Right lobe of liver (tissue), 6 donors: ENCODE results near the gene MAL. TPM values are rescaled to one million over a fixed set of nuclear protein-coding genes. Genes with fewer than 3 reads are reported as not detected.

Experiments used
- ATAC-seq, 4 donors: fragments of 200-7000 bp; cut with Tn5 transposase; one replicate each; pipeline ENCODE4 v1.9.1; 2020; ENCODE audit warnings: mild to moderate bottlenecking in 4 of 4, moderate library complexity in 4 of 4
- DNase-seq, 3 donors: peaks; one replicate each; pipeline ENCODE4 v3.0.0-alpha.2; 2020
- H3K27ac ChIP-seq, 3 donors: fragments of 200-600 bp; one replicate each; pipeline ENCODE4 v1.8.0; 2022
- H3K27me3 ChIP-seq, 2 donors: fragments of 200-600 bp; one replicate each; pipeline ENCODE4 v1.8.0; 2022
- H3K36me3 ChIP-seq, 4 donors: fragments of 200-600 bp; sonication (generic) in 1 of 4; one replicate each; pipeline versions ENCODE4 v1.5.1 to v1.8.0; 2017 to 2022; ENCODE audit warnings: control low read depth in 1 of 4
- H3K4me1 ChIP-seq, 4 donors: fragments of 200-600 bp; sonication (generic) in 1 of 4; one replicate each; pipeline versions ENCODE4 v1.5.1 to v1.8.0; 2017 to 2022; ENCODE audit warnings: control low read depth in 1 of 4
- H3K4me3 ChIP-seq, 3 donors: fragments of 200-600 bp; one replicate each; pipeline ENCODE4 v1.8.0; 2022
- H3K9me3 ChIP-seq, 4 donors: fragments of 200-600 bp; sonication (generic) in 1 of 4; one replicate each; pipeline versions ENCODE4 v1.5.1 to v1.8.0; 2017 to 2022; ENCODE audit warnings: control low read depth in 1 of 4
- POLR2A ChIP-seq: fragments of 450-650 bp; IDR thresholded peaks from one replicate; pipeline ENCODE4 v1.6.1; 2017; ENCODE audit warnings: antibody characterized with exemption, mild to moderate bottlenecking
- WGBS: methylation state at CpG from one replicate; pipeline ENCODE4 v1.1.6; 2018; ENCODE audit warnings: low coverage, low lambda C conversion rate; ENCODE audit not compliant: insufficient coverage; ENCODE audit errors: missing lambda C conversion rate; 5-methylcytosine and 5-hydroxymethylcytosine counted together
- intact Hi-C, 2 donors: fragments of 100-400 bp; cut with DNase I; formaldehyde crosslinking; loops; one replicate each; pipeline versions ENCODE4 v1.11.2 to v1.14.1; 2022
- total RNA-seq, 6 experiments: library from RNA; depleted of rRNA in 2 of 6; stranded (reverse); fragments of >200 nt in 2 of 6; fragmentation: NEBNext Ultra II Directional in 3 of 6; extraction: Animal tissue kit (Norgen Biotek cat#: 25700) in 3 of 6; gene quantifications; one replicate each; pipeline versions ENCODE4 v1.1.0 to v1.2.4, GENCODE V29; 2016 to 2023
- TF ChIP-seq, protein P1 (sequence below), 4 donors: fragments of 200-600 bp in 3 of 4; fragments of 450-650 bp in 1 of 4; IDR thresholded peaks; one replicate each; pipeline versions ENCODE4 v1.5.1 to v1.8.0; 2016 to 2022; ENCODE audit warnings: antibody characterized with exemption in 4 of 4, mild to moderate bottlenecking in 2 of 4
- donor health status: DM: no; HTN: yes; CAD: no.
- donor health status: DM: no; HTN: no; CAD: no.
- donor health status: DM: no; HTN: no; CAD: no.
- donor health status: DM: no; HTN: yes; CAD: no.
- donor health status: DM: no; HTN: yes; CAD: no.

Gene MAL
- total RNA-seq, 6 experiments from 2014 or later, result 0.24 TPM; not detected in 5

DNA sequence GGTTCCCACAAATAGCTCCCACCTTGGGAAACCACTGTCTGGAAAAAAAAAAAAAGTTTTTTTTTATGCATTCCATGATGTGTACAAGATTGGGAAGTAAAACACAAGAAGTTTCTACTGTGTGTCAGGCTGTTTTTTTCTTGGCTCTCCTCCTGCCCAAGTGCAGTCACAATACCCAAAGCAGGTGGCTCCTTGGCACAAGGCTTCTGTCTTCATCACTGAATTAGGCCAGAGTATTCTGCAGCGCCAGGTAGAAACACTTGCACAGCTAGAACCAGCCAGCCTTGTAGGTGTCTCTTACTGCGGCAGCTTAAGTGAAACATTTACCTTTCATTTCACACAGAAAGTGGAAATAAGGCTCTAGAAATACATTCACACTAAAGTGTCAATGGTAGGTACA is 23.8 kb upstream of the MAL start:
- 70% methylated on average over 2 of the region's 2 CpGs for WGBS
- no peaks in the 10 kb centered on the region for H3K4me1 ChIP-seq
- intact Hi-C loops, result no loop called here
- H3K27ac ChIP-seq, result no peak overlapping the region
- DNase-seq (no peak), ATAC-seq (no peak)
- H3K27me3 ChIP-seq, result no peaks in the 10 kb centered on the region
- no peaks in the 10 kb centered on the region for H3K9me3 ChIP-seq
- TF ChIP-seq, protein P1, sequence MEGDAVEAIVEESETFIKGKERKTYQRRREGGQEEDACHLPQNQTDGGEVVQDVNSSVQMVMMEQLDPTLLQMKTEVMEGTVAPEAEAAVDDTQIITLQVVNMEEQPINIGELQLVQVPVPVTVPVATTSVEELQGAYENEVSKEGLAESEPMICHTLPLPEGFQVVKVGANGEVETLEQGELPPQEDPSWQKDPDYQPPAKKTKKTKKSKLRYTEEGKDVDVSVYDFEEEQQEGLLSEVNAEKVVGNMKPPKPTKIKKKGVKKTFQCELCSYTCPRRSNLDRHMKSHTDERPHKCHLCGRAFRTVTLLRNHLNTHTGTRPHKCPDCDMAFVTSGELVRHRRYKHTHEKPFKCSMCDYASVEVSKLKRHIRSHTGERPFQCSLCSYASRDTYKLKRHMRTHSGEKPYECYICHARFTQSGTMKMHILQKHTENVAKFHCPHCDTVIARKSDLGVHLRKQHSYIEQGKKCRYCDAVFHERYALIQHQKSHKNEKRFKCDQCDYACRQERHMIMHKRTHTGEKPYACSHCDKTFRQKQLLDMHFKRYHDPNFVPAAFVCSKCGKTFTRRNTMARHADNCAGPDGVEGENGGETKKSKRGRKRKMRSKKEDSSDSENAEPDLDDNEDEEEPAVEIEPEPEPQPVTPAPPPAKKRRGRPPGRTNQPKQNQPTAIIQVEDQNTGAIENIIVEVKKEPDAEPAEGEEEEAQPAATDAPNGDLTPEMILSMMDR (IDR thresholded peaks at IDR 0.05), result no peak
- no peak for TF ChIP-seq POLR2A
- no peaks in the 10 kb centered on the region for H3K36me3 ChIP-seq
- H3K4me3 ChIP-seq, result no peak overlapping the region

DNA sequence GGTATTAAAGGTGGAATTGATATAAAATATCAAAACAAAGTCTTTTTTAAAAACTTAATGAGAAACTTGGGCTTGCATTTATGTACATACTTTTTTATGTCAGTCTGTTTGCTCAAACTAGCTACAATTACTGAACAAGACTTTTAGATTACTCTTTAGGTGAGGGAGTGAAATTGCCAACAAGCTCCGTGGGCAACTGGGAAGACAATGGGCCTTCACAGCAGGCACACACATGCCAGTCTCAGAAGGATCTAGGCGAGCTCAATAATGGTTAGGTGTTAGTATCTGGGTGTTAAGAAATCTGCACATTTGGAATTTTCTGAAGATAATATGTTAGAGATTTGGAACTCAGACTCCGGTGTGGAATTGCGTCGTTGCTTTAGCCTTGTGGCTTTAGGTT is 23.0 kb upstream of the MAL start:
- no peaks in the 10 kb centered on the region for H3K27me3 ChIP-seq
- DNase-seq (no peak), ATAC-seq (no peak)
- 84% methylated on average over 5 of the region's 5 CpGs for WGBS
- H3K9me3 ChIP-seq, result no peaks in the 10 kb centered on the region
- no peaks in the 10 kb centered on the region for H3K4me1 ChIP-seq
- TF ChIP-seq, protein P1 (IDR thresholded peaks at IDR 0.05), result no peak
- TF ChIP-seq POLR2A, result no peak
- intact Hi-C loops, result no loop called here
- H3K4me3 ChIP-seq, result no peak overlapping the region
- no peaks in the 10 kb centered on the region for H3K36me3 ChIP-seq
- H3K27ac ChIP-seq, result no peak overlapping the region

DNA sequence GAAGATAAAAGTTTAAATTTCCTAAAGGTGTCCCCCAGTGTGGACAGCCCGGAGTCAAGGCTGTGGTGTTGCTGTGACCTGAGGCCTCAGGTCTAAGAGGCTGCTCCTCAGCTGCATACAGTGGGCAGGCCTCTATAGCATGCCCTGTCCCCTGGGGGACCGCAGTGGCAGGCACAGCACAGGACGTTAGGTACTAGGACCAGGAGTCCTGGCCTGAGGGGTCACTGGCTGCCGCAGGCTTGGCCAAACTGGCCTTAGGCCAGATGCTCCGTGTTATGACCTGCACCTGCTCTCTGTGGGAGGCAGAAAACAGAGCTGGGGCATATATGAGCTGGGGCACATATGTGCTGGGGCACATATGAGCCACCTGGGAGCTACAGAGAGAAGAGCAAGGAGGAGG is 21.2 kb upstream of the MAL start:
- Histone ChIP-seq H3K4me1 (no peaks in the 10 kb centered on the region), H3K9me3 (no peaks in the 10 kb centered on the region), H3K36me3 (no peaks in the 10 kb centered on the region), H3K4me3 (no peak overlapping the region), H3K27me3 (no peaks in the 10 kb centered on the region), H3K27ac (no peak overlapping the region)
- ATAC-seq (peak in 2 of 4 donors; percentile 17 to 44), DNase-seq (peak in 1 of 3 donors; percentile 37)
- intact Hi-C loops, result no loop called here
- TF ChIP-seq, protein P1 (IDR thresholded peaks at IDR 0.05), result no peak
- TF ChIP-seq POLR2A, result no peak
- 80% methylated on average over 1 of the region's 5 CpGs for WGBS

DNA sequence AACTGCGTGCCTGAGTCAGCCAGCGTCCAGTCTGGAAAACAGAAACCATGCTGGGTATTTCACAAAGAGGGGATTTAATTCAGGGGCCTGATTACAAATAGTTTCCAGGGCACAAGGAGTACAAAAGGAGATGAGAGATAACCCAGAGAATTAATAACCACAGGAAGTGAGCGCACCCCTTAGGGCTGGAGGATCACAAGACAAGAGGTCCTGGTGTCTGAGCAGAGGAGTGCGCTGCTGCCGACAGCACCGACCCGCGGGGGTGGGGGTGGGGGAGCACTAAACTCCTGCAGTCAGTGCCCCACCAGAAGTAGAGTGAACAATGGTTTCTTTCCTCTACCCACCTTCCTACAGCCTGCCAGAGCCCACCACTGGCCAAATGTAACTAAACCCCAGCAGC is 20.8 kb upstream of the MAL start:
- intact Hi-C loops, result no loop called here
- Histone ChIP-seq H3K9me3 (no peaks in the 10 kb centered on the region), H3K4me3 (no peak overlapping the region), H3K27ac (no peak overlapping the region), H3K4me1 (no peaks in the 10 kb centered on the region), H3K36me3 (no peaks in the 10 kb centered on the region), H3K27me3 (no peaks in the 10 kb centered on the region)
- TF ChIP-seq, protein P1 (IDR thresholded peaks at IDR 0.05), result no peak
- no peak for TF ChIP-seq POLR2A
- WGBS, result 49% methylated on average over 3 of the region's 8 CpGs
- peak in 1 of 3 donors; percentile 7 for DNase-seq
- no peak for ATAC-seq

DNA sequence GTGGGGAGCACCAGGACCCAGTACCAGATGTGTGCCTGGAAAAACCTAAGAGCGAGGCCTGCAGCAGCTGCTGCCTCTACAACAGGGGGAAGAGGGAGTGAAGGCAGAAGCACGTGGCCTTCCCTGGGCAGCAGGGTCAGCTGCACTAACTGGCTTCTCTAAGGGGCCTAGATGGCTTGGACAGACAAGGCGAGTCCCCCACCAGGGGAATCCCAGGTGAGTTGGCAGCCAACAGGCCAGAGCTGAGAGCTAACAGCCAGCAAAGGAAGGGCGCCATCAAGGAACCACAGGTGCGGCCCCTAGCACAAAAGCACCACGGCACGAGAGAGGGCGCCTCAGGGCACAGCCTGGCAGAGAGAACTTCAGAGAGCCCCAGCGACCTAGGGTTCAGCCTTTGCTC is 19.8 kb upstream of the MAL start:
- Histone ChIP-seq H3K4me1 (no peaks in the 10 kb centered on the region), H3K27ac (no peak overlapping the region), H3K4me3 (no peak overlapping the region), H3K9me3 (no peaks in the 10 kb centered on the region), H3K36me3 (no peaks in the 10 kb centered on the region), H3K27me3 (no peaks in the 10 kb centered on the region)
- TF ChIP-seq, protein P1 (IDR thresholded peaks at IDR 0.05), result no peak
- TF ChIP-seq POLR2A, result no peak
- DNase-seq (peak in 1 of 3 donors; percentile 20), ATAC-seq (no peak)
- WGBS, result 40% methylated on average over 1 of the region's 9 CpGs
- intact Hi-C loops, result no loop called here
